Loucy (cell line): Measurements from ENCODE around the gene ALK.

Experiments
- H2AFZ ChIP-seq: fragments of 200-600 bp; sonication (generic); 2 replicates; pipeline ENCODE4 v1.6.0; 2016; ENCODE audit warnings: antibody characterized with exemption, mild to moderate bottlenecking, low read length, moderate library complexity
- H3F3A ChIP-seq: fragments of 200-600 bp; 2 replicates; pipeline ENCODE4 v1.6.0; 2016; ENCODE audit warnings: antibody characterized with exemption, low read depth, mild to moderate bottlenecking
- H3K27me3 ChIP-seq: fragments of 200-600 bp; sonication (generic); 2 replicates; pipeline ENCODE4 v1.6.1; 2014; ENCODE audit warnings: low read length, mild to moderate bottlenecking; ENCODE audit not compliant: insufficient read depth, poor library complexity, severe bottlenecking
- H3K36me3 ChIP-seq: fragments of 200-600 bp; sonication (generic); 2 replicates; pipeline ENCODE4 v1.6.1; 2016; ENCODE audit warnings: low read length; ENCODE audit not compliant: insufficient read depth
- H3K4me1 ChIP-seq: fragments of 200-600 bp; sonication (generic); 2 replicates; pipeline ENCODE4 v1.5.1; 2014; ENCODE audit warnings: low read length, mild to moderate bottlenecking; ENCODE audit not compliant: insufficient read depth, poor library complexity, severe bottlenecking
- H3K4me2 ChIP-seq: fragments of 200-600 bp; sonication (generic); 2 replicates; pipeline ENCODE4 v1.6.0; 2014; ENCODE audit warnings: antibody characterized with exemption, low read length, low read depth, mild to moderate bottlenecking; ENCODE audit not compliant: poor library complexity, severe bottlenecking
- H3K4me3 ChIP-seq: fragments of 200-600 bp; sonication (generic); 2 replicates; pipeline ENCODE4 v1.5.1; 2014; ENCODE audit warnings: low read length, mild to moderate bottlenecking, mixed read lengths; ENCODE audit not compliant: poor library complexity, severe bottlenecking
- H3K79me2 ChIP-seq: fragments of 200-600 bp; sonication (generic); 2 replicates; pipeline ENCODE4 v1.6.1; 2014; ENCODE audit warnings: low read length; ENCODE audit not compliant: insufficient read depth
- H3K9ac ChIP-seq: fragments of 200-600 bp; sonication (generic); 2 replicates; pipeline ENCODE4 v1.6.0; 2014; ENCODE audit warnings: mild to moderate bottlenecking, low read depth, low read length, moderate library complexity; ENCODE audit not compliant: poor library complexity, severe bottlenecking
- H3K9me2 ChIP-seq: fragments of 200-600 bp; sonication (generic); replicated peaks from 2 replicates; pipeline ENCODE4 v1.6.1; 2016; ENCODE audit warnings: low read depth, low read length, mixed read lengths
- H3K9me3 ChIP-seq: fragments of 200-600 bp; sonication (generic); 2 replicates; pipeline ENCODE4 v1.6.1; 2014; ENCODE audit warnings: mild to moderate bottlenecking, antibody characterized with exemption, low read length, low read depth; ENCODE audit not compliant: insufficient read depth
- H4K20me1 ChIP-seq: fragments of 200-600 bp; sonication (generic); 2 replicates; pipeline ENCODE4 v1.6.0; 2014; ENCODE audit warnings: antibody characterized with exemption, low read length, mild to moderate bottlenecking; ENCODE audit not compliant: insufficient read depth, poor library complexity, severe bottlenecking
- CTCF ChIP-seq: fragments of 200-600 bp; sonication (generic); conservative IDR thresholded peaks from 2 replicates; pipeline ENCODE4 v1.5.1; 2014; ENCODE audit warnings: mild to moderate bottlenecking, antibody characterized with exemption, low read length
- EZH2phosphoT487 ChIP-seq: fragments of 200-600 bp; IDR thresholded peaks from 2 replicates; pipeline ENCODE4 v1.6.1; 2018; ENCODE audit warnings: antibody characterized with exemption, mild to moderate bottlenecking, moderate library complexity, borderline replicate concordance

The ALK gene

GRCh38 chr2:29874745-29875144 lies 46.6 kb downstream of the ALK start:
- H3K4me1 ChIP-seq = peaks cover 38% of the 10 kb centered on the region
- no peaks in the 10 kb centered on the region for H3K9me3 ChIP-seq
- H3K9ac ChIP-seq = no peak overlapping the region
- no peaks in the 10 kb centered on the region for H3K79me2 ChIP-seq
- no peaks in the 10 kb centered on the region for H4K20me1 ChIP-seq
- no peak overlapping the region for H3K4me3 ChIP-seq
- no peaks in the 10 kb centered on the region for H3K9me2 ChIP-seq
- TF ChIP-seq CTCF (no peak), EZH2phosphoT487 (no peak)
- H3K36me3 ChIP-seq = no peaks in the 10 kb centered on the region
- no peaks in the 10 kb centered on the region for H3K27me3 ChIP-seq
- H3F3A ChIP-seq = no peaks in the 10 kb centered on the region
- H2AFZ ChIP-seq = no peak overlapping the region
- no peak overlapping the region for H3K4me2 ChIP-seq

GRCh38 chr2:29872870-29873269 lies 48.5 kb downstream of the ALK start:
- H3K4me1 ChIP-seq = peaks cover 24% of the 10 kb centered on the region
- H3K79me2 ChIP-seq = no peaks in the 10 kb centered on the region
- H3K4me3 ChIP-seq = no peak overlapping the region
- H2AFZ ChIP-seq = no peak overlapping the region
- H3K9ac ChIP-seq = no peak overlapping the region
- H3K9me3 ChIP-seq = no peaks in the 10 kb centered on the region
- no peak overlapping the region for H3K4me2 ChIP-seq
- H3K36me3 ChIP-seq = no peaks in the 10 kb centered on the region
- H3F3A ChIP-seq = no peaks in the 10 kb centered on the region
- H3K9me2 ChIP-seq = no peaks in the 10 kb centered on the region
- H4K20me1 ChIP-seq = no peaks in the 10 kb centered on the region
- H3K27me3 ChIP-seq = no peaks in the 10 kb centered on the region
- TF ChIP-seq CTCF (no peak), EZH2phosphoT487 (no peak)

GRCh38 chr2:29871541-29871940 lies 49.8 kb downstream of the ALK start:
- Histone ChIP-seq H3K9me3 (no peaks in the 10 kb centered on the region), H3K4me2 (no peak overlapping the region), H3K4me1 (peaks cover 25% of the 10 kb centered on the region), H3K36me3 (no peaks in the 10 kb centered on the region), H2AFZ (no peak overlapping the region), H3K79me2 (no peaks in the 10 kb centered on the region), H3K27me3 (no peaks in the 10 kb centered on the region), H3K9me2 (no peaks in the 10 kb centered on the region), H3K9ac (no peak overlapping the region), H3F3A (no peaks in the 10 kb centered on the region), H3K4me3 (no peak overlapping the region), H4K20me1 (no peaks in the 10 kb centered on the region)
- no peak for TF ChIP-seq EZH2phosphoT487
- TF ChIP-seq CTCF = no peak
